ENCODE data around the gene BEND6. TPM values are rescaled to one million over a fixed set of nuclear protein-coding genes. Genes with fewer than 3 reads are reported as not detected.
"Not testable (repeated sequence)": the region's sequence is repeated elsewhere in the genome, so short reads cannot be mapped to it uniquely, and the experiment has no call there.

Gene BEND6
- total RNA-seq, 2 donors from 2014 or later: 0.53 TPM; not detected in 1

DNA sequence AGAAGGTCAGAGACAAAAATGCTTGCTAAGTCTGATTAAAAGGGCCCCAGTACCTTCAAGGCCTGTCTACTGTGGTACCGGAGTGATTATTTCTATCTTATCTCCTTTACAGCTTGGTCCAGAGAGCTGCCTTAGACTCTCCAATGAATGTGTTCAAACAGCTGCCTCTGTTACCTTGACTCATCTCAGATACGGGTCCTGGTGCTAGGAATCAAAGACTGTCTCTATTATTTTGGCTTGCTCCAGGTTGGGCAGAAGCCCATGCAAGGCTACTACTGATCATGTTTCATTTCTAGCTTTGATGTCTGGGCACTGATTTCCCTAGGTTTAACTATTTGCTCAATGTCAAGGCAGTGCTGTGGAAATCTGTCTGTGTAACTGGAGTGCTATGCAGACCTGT, 53.2 kb downstream of the BEND6 start:
- intact Hi-C loops (cut with DNase I, micrococcal nuclease); DNase-seq; ATAC-seq: not testable (repeated sequence)

DNA sequence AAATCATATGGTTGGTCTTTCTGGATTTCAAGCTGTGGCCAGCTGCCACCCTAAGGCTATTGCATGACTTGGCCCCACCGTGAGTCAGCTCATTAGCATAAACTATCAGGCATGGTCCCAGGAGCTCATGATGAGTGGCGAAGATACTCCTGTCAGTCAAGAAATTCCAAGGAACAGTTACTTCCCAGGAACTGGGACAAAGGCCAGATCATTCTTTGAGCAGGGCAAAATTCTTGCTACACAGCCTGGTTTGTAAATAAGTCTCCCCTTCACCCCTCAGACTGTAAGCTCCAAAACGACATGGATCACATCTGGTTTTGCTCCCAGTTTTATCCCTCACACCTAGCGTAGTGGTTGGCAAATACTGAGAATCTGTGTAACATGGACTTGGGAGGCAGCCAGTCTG, 58.6 kb downstream of the BEND6 start:
- DNase-seq (no peak), ATAC-seq (no peak)
- intact Hi-C loops (cut with DNase I, micrococcal nuclease): no loop called here

DNA sequence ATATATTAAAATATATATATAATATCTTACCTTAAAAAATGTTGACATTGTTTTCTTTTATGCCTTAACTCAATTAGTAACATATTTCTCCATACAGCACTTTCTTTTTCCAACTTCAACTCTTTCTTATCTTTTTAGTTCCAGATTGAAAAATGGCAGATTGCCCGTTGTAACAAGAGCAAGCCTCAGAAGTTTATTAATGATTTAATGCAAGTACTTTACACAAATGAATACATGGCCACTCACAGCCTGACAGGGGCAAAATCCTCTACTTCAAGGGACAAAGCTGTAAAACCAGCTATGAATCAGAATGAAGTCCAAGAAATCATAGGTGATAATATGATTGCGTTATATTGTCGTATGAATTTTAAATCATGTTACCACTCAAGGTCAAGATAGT, 62.2 kb downstream of the BEND6 start:
- DNase-seq (no peak), ATAC-seq (no peak)
- intact Hi-C loops (cut with DNase I, micrococcal nuclease): no loop called here

DNA sequence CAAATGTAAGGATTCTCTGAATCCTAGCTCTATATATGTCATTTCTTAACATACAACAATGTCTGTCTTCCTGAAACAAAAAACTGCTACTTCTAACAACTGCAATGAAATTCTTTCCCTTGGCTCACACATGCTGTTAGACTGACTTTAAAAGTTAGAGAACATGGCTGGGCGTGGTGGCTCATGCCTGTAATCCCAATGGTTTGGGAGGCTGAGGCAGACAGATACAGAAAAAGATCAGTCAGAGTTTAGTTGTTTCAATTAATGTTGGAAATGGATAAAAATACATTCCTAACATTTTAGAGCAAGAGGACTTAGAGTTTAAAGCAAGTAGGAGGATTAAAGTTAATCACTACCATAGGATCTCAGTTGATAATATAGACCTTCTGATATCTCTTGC, 62.9 kb downstream of the BEND6 start:
- DNase-seq: no peak
- intact Hi-C loops (cut with DNase I, micrococcal nuclease): no loop called here
- ATAC-seq: no peak

DNA sequence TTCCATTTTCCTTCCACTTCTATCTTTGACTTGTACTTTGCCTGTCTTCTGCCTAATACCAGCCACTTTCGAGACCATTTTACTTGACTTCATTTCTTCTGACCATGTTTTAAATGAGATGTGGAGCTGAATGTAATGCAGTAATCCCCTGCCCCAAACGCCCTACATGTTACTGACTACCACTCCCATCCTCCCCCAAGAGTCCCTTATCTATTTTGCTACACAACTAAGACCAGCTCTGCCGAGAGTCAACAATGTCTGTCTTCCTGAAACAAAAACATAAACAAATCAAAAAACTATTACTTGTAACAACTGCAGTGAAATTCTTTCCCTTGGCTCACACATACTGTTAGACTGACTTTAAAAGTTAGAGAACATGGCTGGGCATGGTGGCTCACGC, 64.5 kb downstream of the BEND6 start:
- DNase-seq (no peak), ATAC-seq (no peak)
- intact Hi-C loops (cut with DNase I, micrococcal nuclease): no loop called here

DNA sequence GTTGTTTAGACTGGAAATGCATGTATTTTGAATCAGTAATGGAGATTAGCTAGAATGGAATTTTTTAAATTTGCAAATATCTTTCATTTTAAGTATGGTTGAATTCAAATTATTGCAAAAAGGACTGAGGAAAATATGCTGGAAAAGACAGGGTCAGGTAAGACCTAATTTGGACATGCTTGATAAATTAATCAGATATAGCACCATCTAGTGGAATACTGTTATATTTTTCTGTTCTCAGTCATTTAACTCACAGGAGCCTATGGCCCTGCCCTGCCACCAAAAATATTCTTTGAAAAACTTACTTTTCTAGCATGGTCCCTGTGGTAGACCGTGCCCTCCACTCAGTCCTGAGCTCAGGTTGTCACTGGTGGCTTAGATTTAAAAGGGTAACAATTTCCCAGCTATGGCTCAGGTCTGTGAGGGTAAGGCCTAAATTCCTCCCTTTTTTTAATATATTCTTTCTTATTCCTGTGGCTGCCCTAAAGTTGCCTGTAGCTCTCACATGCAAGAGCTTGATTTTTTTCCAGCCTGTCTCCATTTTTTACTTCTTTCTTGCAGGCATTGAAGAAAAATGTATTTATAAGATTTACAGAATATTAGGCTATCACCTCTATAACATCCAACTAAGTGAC, 66.3 kb downstream of the BEND6 start:
- no peak for DNase-seq
- intact Hi-C loops (cut with DNase I, micrococcal nuclease): loop anchor here in 1 of 2 donors (2.0 kb wide), 1 partner anchor 116 kb away; no protein-coding TSS in a partner anchor
- peak; percentile 46 for ATAC-seq

DNA sequence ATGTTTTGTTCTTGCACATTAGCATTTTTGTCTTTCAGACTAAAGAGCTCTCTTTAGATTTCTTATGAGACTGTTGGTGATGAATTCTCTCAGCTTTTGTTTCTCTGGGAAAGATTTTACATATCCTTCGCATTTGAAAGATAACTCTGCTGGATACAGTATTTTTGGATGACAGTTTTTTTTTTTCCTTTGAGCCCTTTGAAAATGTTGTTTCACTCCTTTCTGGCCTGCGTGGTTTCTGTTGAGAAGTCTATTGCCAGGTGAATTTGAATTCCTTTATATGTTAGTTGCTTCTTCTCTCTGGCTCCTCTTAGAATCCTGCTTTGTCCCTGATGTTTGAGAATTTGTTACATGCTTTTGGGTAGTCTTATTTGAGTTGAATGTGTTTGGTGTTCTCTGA, 69.4 kb downstream of the BEND6 start:
- no peak for ATAC-seq

DNA sequence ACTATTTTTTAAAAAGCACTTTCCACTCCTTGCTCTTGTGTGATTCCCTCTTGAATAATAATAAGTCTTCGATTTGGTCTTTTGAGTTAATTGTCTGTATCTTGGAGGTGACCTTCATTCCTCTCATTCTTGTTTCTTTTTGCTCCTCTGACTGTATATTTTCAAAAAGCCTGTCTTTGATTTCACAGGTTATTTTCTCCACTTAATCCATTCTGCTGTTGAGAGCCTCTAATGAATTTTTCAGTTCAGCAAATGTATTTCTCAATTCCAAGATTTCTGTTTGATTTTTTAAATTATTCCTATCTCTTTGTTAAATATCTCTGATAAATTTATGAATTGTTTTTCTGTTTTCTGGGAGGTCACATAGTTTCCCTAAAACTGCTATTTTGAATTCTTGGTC, 69.9 kb downstream of the BEND6 start:
- ATAC-seq: no peak
- intact Hi-C loops (cut with DNase I, micrococcal nuclease): no loop called here

More for the DNA sequence above, 69.4 kb downstream of the BEND6 start:
- DNase-seq: no peak
- intact Hi-C loops (cut with DNase I, micrococcal nuclease): no loop called here

DNA sequence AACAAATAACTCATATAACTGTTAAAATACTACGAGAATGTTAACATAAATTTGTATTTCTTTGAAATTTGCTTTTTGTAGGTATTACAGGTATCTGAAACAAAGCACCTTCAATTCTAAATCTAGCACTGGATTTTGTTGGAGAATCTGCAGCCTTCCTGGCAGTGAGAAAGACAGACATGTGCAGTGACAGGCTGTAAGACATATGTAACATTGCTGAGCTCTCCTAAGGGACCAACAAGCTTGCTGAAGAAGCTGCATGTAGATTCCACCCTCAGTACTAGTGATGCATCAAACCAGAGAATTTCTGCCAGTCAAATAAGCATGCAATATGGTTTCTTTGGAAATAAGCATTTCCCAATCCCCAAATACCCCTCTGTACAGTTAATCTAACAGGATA, 71.1 kb downstream of the BEND6 start:
- ATAC-seq (no peak), DNase-seq (no peak)
- intact Hi-C loops (cut with DNase I, micrococcal nuclease): no loop called here

More for the DNA sequence above, 69.9 kb downstream of the BEND6 start:
- DNase-seq: no peak

DNA sequence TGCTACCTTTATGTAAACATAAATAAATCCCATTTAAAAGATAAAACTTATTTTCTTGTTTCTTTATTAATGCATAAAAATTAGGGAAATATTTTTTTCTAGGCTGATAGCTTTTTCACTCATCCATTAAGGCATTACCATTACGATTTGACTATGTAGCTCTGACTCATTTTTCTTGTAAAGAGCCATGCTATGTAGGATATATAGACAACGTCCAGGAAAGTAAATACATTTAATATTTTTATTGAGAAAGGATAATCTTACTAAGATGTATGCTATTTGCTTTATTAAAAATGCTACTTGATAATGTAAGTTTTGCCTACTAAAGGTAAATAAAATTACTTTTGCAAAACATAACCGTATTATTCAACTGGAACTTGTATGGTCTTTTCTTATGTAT, 72.4 kb downstream of the BEND6 start:
- no peak for ATAC-seq
- no peak for DNase-seq
- intact Hi-C loops (cut with DNase I, micrococcal nuclease): no loop called here

DNA sequence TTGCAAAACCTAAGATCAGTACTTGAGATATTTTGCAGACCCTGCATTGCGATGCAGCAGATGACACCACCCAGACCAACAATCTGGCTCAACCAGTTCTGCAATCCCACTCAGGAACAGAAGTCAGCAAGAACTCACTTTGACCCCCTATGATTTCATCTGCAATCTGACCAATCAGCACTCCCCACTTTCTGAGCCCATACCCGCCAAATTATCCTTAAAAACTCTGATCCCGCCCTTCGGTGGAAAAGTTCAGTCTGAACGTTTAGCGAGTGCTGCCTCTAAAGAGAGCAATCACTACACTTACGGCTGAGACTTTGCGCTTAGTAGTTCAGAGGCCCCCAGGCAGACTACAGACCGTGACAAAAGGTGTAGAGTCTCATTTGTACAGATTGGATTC, 74.3 kb downstream of the BEND6 start:
- intact Hi-C loops (cut with DNase I, micrococcal nuclease): no loop called here
- no peak for ATAC-seq
- DNase-seq: no peak

DNA sequence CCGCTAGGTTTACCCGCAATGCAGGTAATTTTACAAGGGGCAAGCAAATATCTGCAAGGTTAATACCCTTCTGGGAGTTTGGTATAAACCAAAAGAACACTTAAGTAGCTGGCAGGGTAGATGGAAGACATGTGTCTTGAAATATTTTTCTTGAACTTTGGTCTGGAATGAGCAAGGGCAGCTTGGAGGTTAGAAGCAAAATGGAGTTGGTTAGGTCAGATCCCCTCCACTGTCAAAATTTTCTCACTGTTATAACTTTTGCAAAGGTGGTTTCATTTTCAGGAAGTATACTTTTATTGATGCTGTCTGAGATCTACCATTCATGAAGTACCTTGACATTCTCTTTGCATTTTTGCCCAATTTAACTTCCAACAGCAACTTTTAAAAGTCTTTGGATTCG, 78.3 kb downstream of the BEND6 start:
- no peak for DNase-seq
- ATAC-seq: no peak

DNA sequence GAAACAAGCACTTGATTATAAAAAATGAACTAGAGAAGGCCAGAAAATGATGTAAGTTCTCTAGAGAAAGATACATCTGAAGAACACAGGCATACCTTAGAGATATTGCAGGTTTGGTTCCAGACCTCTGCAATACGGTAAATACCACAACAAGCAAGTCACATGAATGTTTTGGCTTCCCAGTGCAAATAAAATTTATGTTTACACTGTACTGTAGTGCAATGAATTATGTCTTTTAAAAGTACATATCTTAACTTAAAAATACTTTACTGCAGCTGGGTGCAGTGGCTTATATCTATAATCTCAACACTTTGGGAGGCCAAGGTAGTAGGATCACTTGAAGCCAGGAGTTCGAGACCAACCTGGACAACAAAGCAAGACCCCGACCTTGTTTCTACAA, 80.6 kb downstream of the BEND6 start:
- intact Hi-C loops (cut with DNase I, micrococcal nuclease): no loop called here
- ATAC-seq: no peak
- no peak for DNase-seq

More for the DNA sequence above, 78.3 kb downstream of the BEND6 start:
- intact Hi-C loops (cut with DNase I, micrococcal nuclease): no loop called here

DNA sequence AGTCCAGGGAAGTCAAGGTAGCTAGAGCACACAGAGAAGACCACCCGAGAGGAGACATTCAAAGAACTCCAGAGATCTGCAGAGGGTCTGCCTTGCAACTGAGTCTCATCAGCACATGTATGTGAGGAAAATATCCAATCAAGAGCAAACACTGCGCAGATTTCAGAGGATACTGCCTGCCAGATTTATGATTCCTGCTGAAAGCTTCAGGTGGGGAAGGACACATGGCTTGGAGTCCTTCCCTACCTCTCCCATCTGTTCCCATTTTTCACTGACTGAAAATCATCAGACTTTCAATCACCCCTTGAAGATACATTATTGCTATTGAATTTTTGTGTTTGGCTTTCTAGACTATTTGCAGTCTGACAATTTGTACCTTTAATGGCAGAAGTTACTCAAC, 84.0 kb downstream of the BEND6 start:
- intact Hi-C loops (cut with DNase I, micrococcal nuclease): no loop called here
- DNase-seq (no peak), ATAC-seq (no peak)

DNA sequence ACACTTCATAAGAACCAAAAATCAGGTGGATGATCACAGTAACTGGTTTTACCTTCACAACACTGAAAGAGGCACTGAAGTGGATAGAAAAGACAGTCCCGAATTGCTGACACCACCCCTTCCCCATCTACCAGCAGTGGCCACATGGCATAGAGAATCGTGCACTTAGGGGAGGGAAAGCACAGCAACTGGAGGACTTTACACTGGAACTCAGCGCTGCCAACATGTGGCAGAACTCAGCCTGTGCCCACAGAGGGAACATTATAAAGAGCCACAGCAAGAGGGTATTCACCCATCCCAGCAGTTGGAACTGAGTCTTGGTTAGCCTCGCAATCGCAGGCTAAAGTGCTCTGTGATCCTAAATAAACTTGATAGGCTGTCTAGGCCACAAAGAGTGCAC, 85.1 kb downstream of the BEND6 start:
- intact Hi-C loops (cut with DNase I, micrococcal nuclease): no loop called here
- ATAC-seq (peak; percentile 39), DNase-seq (no peak)

DNA sequence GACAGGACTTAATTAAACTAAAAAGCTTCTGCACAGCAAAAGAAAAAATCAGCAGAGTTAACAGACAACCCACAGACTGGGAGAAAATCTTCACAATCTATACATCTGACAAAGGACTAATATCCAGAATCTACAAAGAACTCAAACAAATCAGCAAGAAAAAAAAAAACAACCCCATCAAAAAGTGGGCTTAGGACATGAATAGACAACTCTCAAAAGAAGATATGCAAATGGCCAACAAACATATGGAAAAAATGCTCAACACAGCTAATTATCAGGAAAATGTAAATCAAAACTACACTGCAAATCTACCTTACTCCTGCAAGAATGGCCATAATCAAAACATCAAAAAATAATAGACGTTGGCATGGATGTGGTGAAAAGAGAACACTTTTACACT, 89.2 kb downstream of the BEND6 start:
- ATAC-seq; intact Hi-C loops (cut with DNase I, micrococcal nuclease); DNase-seq: not testable (repeated sequence)

DNA sequence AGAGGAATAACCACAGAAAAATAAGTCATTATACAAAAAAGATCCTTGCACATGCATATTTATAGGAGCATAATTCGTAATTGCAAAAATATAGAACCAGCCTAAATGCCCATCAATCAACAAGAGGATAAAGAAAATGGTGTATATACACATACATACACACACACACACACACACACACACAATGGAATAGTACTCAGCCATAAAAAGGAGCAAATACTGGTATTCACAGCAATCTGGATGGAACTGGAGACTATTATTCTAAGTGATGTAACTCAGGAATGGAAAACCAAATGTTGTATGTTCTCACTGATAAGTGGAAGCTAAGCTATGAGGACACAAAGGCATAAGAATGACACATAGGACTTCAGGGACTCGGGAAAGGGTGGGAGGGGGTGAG, 89.7 kb downstream of the BEND6 start:
- ATAC-seq (no peak), DNase-seq (no peak)
- intact Hi-C loops (cut with DNase I, micrococcal nuclease): no loop called here

DNA sequence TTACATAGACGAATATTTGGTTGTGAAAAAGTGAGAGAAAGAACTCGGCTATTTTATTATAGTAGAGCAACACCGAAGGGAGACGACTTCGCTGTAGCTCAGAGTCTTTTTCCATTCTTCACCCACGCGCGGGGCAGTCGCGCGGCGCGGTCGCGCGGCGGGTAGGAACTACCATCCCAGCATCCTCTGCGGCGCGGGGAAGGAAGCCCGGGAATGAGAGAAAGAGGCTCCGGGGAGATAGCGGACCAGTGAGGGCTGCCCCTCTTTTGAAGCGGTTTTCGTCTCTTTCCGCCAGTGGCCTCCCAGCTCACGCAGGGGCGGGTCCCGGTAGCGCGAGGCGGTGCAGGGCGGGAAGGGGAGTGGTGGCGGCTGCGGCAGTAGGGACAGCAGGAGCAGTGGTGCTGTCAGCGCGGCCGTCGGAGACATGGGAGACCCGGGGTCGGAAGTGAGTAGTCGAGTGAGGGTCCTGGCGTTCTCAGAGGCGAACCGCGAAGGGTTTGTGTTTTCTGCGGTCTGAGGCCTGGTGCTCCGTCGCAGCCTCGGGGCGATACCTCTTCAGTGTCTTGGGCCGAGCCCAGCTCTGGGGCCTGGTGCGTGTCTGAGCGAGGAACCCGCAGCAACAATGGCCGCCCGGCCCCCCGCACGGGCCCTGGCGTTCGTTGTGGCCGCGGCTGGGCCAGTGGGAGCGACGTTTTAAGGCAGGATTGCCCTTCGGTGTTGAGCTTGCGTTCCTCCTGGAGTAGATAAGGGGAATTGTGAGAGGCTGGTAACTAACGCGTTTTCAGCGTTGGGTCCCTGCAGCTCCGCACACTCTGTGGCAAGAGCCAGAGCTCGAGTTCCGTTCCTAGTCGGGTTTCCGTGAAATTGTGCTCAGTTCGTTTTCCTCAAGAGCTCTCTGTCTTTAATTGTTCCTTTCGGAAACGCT, 91.7 kb downstream of the BEND6 start, which contains the start of gene KIAA1586:
KIAA1586 (plus strand) TSS at position 362 of the 925 bp plus-strand sequence; CDS start at position 425, 63 bp downstream.
- ATAC-seq: peak; percentile 99
- DNase-seq: peak; percentile 87 to 89
- intact Hi-C loops (cut with DNase I, micrococcal nuclease): not testable (repeated sequence)

DNA sequence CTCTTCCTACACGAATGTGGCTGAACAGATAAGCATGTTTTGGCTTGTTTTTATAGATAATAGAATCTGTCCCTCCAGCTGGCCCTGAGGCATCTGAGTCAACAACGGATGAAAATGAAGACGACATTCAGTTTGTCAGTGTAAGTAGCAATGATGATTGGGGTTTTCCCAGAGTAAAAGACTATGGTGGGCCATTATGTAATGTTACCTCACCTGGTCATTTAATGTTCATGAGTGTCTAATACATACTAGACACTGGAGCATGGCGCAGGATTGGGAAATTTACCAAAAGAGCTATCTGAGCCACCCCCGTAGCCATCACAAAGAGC, 92.3 kb downstream of the BEND6 start:
- DNase-seq; ATAC-seq; intact Hi-C loops (cut with DNase I, micrococcal nuclease): not testable (repeated sequence)

DNA sequence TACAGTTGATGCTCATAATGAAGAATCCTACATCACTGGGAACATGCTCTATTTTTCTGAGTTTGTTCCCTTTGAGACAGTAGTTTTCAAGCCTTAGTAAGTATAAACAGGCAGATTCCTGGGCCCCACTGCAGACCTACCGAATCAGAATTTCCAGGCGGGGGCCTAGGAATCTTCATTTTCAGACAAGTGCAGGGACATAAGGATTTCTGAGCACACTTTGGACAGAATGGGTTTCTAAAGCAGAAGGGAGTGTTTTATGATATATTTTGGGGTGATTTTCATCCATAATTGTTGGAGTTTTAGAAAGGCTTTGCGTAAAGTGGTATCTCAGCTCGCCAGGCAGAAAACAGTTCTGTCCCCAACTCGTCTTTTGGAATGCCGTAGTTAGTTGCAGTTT, 93.0 kb downstream of the BEND6 start:
- ATAC-seq; DNase-seq; intact Hi-C loops (cut with DNase I, micrococcal nuclease): not testable (repeated sequence)
